Ishikawa (cell line): ENCODE results near the gene SUFU.

Experiments
- CEBPB ChIP-seq: IDR thresholded peaks from 2 replicates; pipeline ENCODE4 v1.6.1; 2012
- CREB1 ChIP-seq: IDR thresholded peaks from 2 replicates; pipeline ENCODE4 v1.6.1; 2012; ENCODE audit warnings: low read depth
- EGR1 ChIP-seq: IDR thresholded peaks from 2 replicates; pipeline ENCODE4 v1.6.1; 2012
- EP300 ChIP-seq: IDR thresholded peaks from 2 replicates; pipeline ENCODE4 v1.6.1; 2012; ENCODE audit warnings: borderline replicate concordance
- FOXM1 ChIP-seq: IDR thresholded peaks from 2 replicates; pipeline ENCODE4 v1.6.1; 2012; ENCODE audit warnings: low read depth, borderline replicate concordance
- MAX ChIP-seq: IDR thresholded peaks from 2 replicates; pipeline ENCODE4 v1.6.1; 2012
- NFIC ChIP-seq: IDR thresholded peaks from 2 replicates; pipeline ENCODE4 v1.6.1; 2012
- RAD21 ChIP-seq: IDR thresholded peaks from 2 replicates; pipeline ENCODE4 v1.6.1; 2012; ENCODE audit warnings: low read depth
- REST ChIP-seq: IDR thresholded peaks from 2 replicates; pipeline ENCODE4 v1.6.1; 2012; ENCODE audit warnings: low read depth, mild to moderate bottlenecking
- TAF1 ChIP-seq: IDR thresholded peaks from 2 replicates; pipeline ENCODE4 v1.6.1; 2012; ENCODE audit warnings: low read depth, mild to moderate bottlenecking
- TCF12 ChIP-seq: IDR thresholded peaks from 2 replicates; pipeline ENCODE4 v1.6.1; 2012; ENCODE audit warnings: low read depth
- TEAD4 ChIP-seq: IDR thresholded peaks from 2 replicates; pipeline ENCODE4 v1.6.1; 2012
- USF1 ChIP-seq: IDR thresholded peaks from 2 replicates; pipeline ENCODE4 v1.6.1; 2012
- YY1 ChIP-seq: IDR thresholded peaks from 2 replicates; pipeline ENCODE4 v1.6.1; 2012; ENCODE audit warnings: low read depth
- ZBTB7A ChIP-seq: IDR thresholded peaks from 2 replicates; pipeline ENCODE4 v1.6.1; 2012; ENCODE audit warnings: low read depth

Gene SUFU

GRCh38 chr10:102605712-102606111 lies 101.9 kb downstream of the SUFU start:
- TF ChIP-seq ZBTB7A (no peak), EGR1 (no peak), USF1 (no peak), CREB1 (no peak), EP300 (no peak), RAD21 (no peak), YY1 (no peak), REST (no peak)

- TF ChIP-seq CREB1 = no peak
- TF ChIP-seq USF1 = no peak
- no peak for TF ChIP-seq EP300
- no peak for TF ChIP-seq RAD21
- no peak for TF ChIP-seq TAF1
- no peak for TF ChIP-seq ZBTB7A
- no peak for TF ChIP-seq MAX
- no peak for TF ChIP-seq FOXM1
- no peak for TF ChIP-seq REST
- no peak for TF ChIP-seq YY1
- no peak for TF ChIP-seq EGR1
- TF ChIP-seq CEBPB = no peak
- TF ChIP-seq NFIC = no peak
- TF ChIP-seq TCF12 = no peak
- no peak for TF ChIP-seq TEAD4
Measured at GRCh38 chr10:102608487-102608886, 104.7 kb downstream of the SUFU start.

GRCh38 chr10:102610441-102610887 lies 106.7 kb downstream of the SUFU start:
- no peak for TF ChIP-seq MAX
- TF ChIP-seq ZBTB7A = no peak
- no peak for TF ChIP-seq TEAD4
- TF ChIP-seq FOXM1 = no peak
- TF ChIP-seq EP300 = no peak
- TF ChIP-seq RAD21 = no peak
- no peak for TF ChIP-seq USF1
- TF ChIP-seq NFIC = no peak
- TF ChIP-seq TAF1 = no peak
- no peak for TF ChIP-seq CREB1
- no peak for TF ChIP-seq TCF12
- TF ChIP-seq CEBPB = no peak
- no peak for TF ChIP-seq EGR1
- TF ChIP-seq YY1 = no peak
- TF ChIP-seq REST = no peak

GRCh38 chr10:102611514-102612087 lies 107.8 kb downstream of the SUFU start:
- no peak for TF ChIP-seq MAX
- TF ChIP-seq CREB1 = no peak
- no peak for TF ChIP-seq USF1
- TF ChIP-seq YY1 = no peak
